ENCODE results near the gene CREB5.

The CREB5 gene

GRCh38 chr7:28718545-28718944 is 306.2 kb downstream of the CREB5 start:
- Histone ChIP-seq H3K27ac (ENCODE audit: low read length, poor library complexity, severe bottlenecking) (no peak overlapping the region), H2BK120ac (ENCODE audit: low read depth, low read length) (no peak overlapping the region), H3K36me3 (ENCODE audit: control insufficient read depth in 1 of 2, insufficient read depth in 2 of 2, low read depth in 1 of 2, low read length in 2 of 2) (peaks cover 29 to 56% of the 10 kb centered on the region in 2 experiments), H4K91ac (ENCODE audit: low read length) (no peak overlapping the region), H3K23ac (ENCODE audit: low read length in 2 of 2) (no peak overlapping the region), H3K27me3 (ENCODE audit: control insufficient read depth in 1 of 2, insufficient read depth in 1 of 2, low read length in 2 of 2) (no peaks in the 10 kb centered on the region), H2BK5ac (ENCODE audit: low read depth, low read length, poor library complexity, severe bottlenecking) (no peak overlapping the region), H3K14ac (ENCODE audit: low read length in 2 of 2) (peak overlapping the region in 1 of 2 experiments; percentile 26), H3K4me3 (ENCODE audit: insufficient read depth in 1 of 2, low read depth in 1 of 2, low read length in 2 of 2) (peak overlapping the region in 1 of 2 experiments; percentile 29), H2BK12ac (ENCODE audit: low read length in 2 of 2) (no peak overlapping the region), H3K4ac (ENCODE audit: low read depth in 1 of 2, low read length in 2 of 2) (no peak overlapping the region), H3K9me3 (ENCODE audit: control insufficient read depth, low read length) (no peaks in the 10 kb centered on the region), H2BK15ac (ENCODE audit: low read depth, poor library complexity, severe bottlenecking) (no peak overlapping the region), H3K18ac (ENCODE audit: low read depth in 1 of 2, low read length in 2 of 2) (no peak overlapping the region), H4K8ac (ENCODE audit: low read length) (no peak overlapping the region), H3K4me2 (ENCODE audit: low read length, poor library complexity, severe bottlenecking) (no peak overlapping the region), H3K4me1 (ENCODE audit: control insufficient read depth, insufficient read depth, low read depth, low read length) (no peaks in the 10 kb centered on the region), H2AK5ac (ENCODE audit: low read length, severe bottlenecking) (no peak overlapping the region), H2AFZ (ENCODE audit: low read depth, low read length) (no peak overlapping the region), H3K9ac (ENCODE audit: low read length) (peak overlapping the region; percentile 73), H3K79me1 (replicated peaks; ENCODE audit: low read length, poor library complexity, severe bottlenecking) (peaks cover 51% of the 10 kb centered on the region)
- no peak for DNase-seq
- 96% methylated on average over 2 of the region's 2 CpGs for WGBS

GRCh38 chr7:28722684-28723083 is 310.4 kb downstream of the CREB5 start:
- Histone ChIP-seq H3K4me3 (ENCODE audit: insufficient read depth in 1 of 2, low read depth in 1 of 2, low read length in 2 of 2) (no peak overlapping the region), H3K4me2 (ENCODE audit: low read length, poor library complexity, severe bottlenecking) (no peak overlapping the region), H3K14ac (ENCODE audit: low read length in 2 of 2) (no peak overlapping the region), H2AFZ (ENCODE audit: low read depth, low read length) (no peak overlapping the region), H3K23ac (ENCODE audit: low read length in 2 of 2) (no peak overlapping the region), H3K9me3 (ENCODE audit: control insufficient read depth, low read length) (no peaks in the 10 kb centered on the region), H3K4ac (ENCODE audit: low read depth in 1 of 2, low read length in 2 of 2) (no peak overlapping the region), H2BK15ac (ENCODE audit: low read depth, poor library complexity, severe bottlenecking) (no peak overlapping the region), H4K8ac (ENCODE audit: low read length) (no peak overlapping the region), H3K4me1 (ENCODE audit: control insufficient read depth, insufficient read depth, low read depth, low read length) (peaks cover 2% of the 10 kb centered on the region), H3K27me3 (ENCODE audit: control insufficient read depth in 1 of 2, insufficient read depth in 1 of 2, low read length in 2 of 2) (no peaks in the 10 kb centered on the region), H2BK5ac (ENCODE audit: low read depth, low read length, poor library complexity, severe bottlenecking) (no peak overlapping the region), H3K27ac (ENCODE audit: low read length, poor library complexity, severe bottlenecking) (no peak overlapping the region), H2BK120ac (ENCODE audit: low read depth, low read length) (no peak overlapping the region), H4K91ac (ENCODE audit: low read length) (no peak overlapping the region), H2BK12ac (ENCODE audit: low read length in 2 of 2) (no peak overlapping the region), H3K36me3 (ENCODE audit: control insufficient read depth in 1 of 2, insufficient read depth in 2 of 2, low read depth in 1 of 2, low read length in 2 of 2) (peaks cover 29 to 68% of the 10 kb centered on the region in 2 experiments), H3K9ac (ENCODE audit: low read length) (no peak overlapping the region), H3K18ac (ENCODE audit: low read depth in 1 of 2, low read length in 2 of 2) (peak overlapping the region in 1 of 2 experiments; percentile 11), H3K79me1 (replicated peaks; ENCODE audit: low read length, poor library complexity, severe bottlenecking) (peaks cover 54% of the 10 kb centered on the region), H2AK5ac (ENCODE audit: low read length, severe bottlenecking) (no peak overlapping the region)
- no peak for DNase-seq
- WGBS, result 75% methylated on average over 4 of the region's 4 CpGs

DNA sequence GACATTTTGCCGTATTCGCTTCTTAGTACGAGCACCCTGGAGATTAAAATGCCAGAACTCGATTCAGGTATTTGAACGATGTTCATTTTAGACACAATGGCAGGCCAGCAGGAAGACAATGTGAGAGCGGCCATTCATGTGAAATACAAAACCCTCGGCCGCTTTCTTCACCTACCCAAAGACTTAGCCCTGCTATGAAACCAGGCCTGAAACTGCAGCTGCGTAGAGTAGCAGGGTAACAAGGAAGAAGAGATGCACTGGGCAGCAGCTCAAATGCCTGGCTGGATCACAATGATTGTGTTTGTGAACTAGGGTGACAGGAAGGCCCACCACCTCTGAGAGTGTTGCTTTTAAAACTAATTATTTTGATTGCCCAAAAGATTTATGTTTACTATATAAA is 311.0 kb downstream of the CREB5 start:
- Histone ChIP-seq H3K18ac (ENCODE audit: low read depth in 1 of 2, low read length in 2 of 2) (no peak overlapping the region), H3K4me2 (ENCODE audit: low read length, poor library complexity, severe bottlenecking) (no peak overlapping the region), H3K27ac (ENCODE audit: low read length, poor library complexity, severe bottlenecking) (no peak overlapping the region), H3K79me1 (replicated peaks; ENCODE audit: low read length, poor library complexity, severe bottlenecking) (peaks cover 54% of the 10 kb centered on the region), H4K8ac (ENCODE audit: low read length) (no peak overlapping the region), H2AK5ac (ENCODE audit: low read length, severe bottlenecking) (no peak overlapping the region), H2BK5ac (ENCODE audit: low read depth, low read length, poor library complexity, severe bottlenecking) (no peak overlapping the region), H4K91ac (ENCODE audit: low read length) (no peak overlapping the region), H3K9me3 (ENCODE audit: control insufficient read depth, low read length) (no peaks in the 10 kb centered on the region), H3K14ac (ENCODE audit: low read length in 2 of 2) (no peak overlapping the region), H2BK12ac (ENCODE audit: low read length in 2 of 2) (no peak overlapping the region), H3K27me3 (ENCODE audit: control insufficient read depth in 1 of 2, insufficient read depth in 1 of 2, low read length in 2 of 2) (no peaks in the 10 kb centered on the region), H2AFZ (ENCODE audit: low read depth, low read length) (no peak overlapping the region), H3K9ac (ENCODE audit: low read length) (no peak overlapping the region), H2BK15ac (ENCODE audit: low read depth, poor library complexity, severe bottlenecking) (no peak overlapping the region), H3K23ac (ENCODE audit: low read length in 2 of 2) (no peak overlapping the region), H3K36me3 (ENCODE audit: control insufficient read depth in 1 of 2, insufficient read depth in 2 of 2, low read depth in 1 of 2, low read length in 2 of 2) (peaks cover 30 to 71% of the 10 kb centered on the region in 2 experiments), H3K4me3 (ENCODE audit: insufficient read depth in 1 of 2, low read depth in 1 of 2, low read length in 2 of 2) (no peak overlapping the region), H2BK120ac (ENCODE audit: low read depth, low read length) (no peak overlapping the region), H3K4me1 (ENCODE audit: control insufficient read depth, insufficient read depth, low read depth, low read length) (peaks cover 2% of the 10 kb centered on the region), H3K4ac (ENCODE audit: low read depth in 1 of 2, low read length in 2 of 2) (no peak overlapping the region)
- WGBS, result 86% methylated on average over 9 of the region's 9 CpGs
- DNase-seq, result no peak

- H2BK120ac ChIP-seq (ENCODE audit: low read depth, low read length), result no peak overlapping the region
- H4K8ac ChIP-seq (ENCODE audit: low read length), result no peak overlapping the region
- H3K18ac ChIP-seq (ENCODE audit: low read depth in 1 of 2, low read length in 2 of 2), result no peak overlapping the region
- H2BK5ac ChIP-seq (ENCODE audit: low read depth, low read length, poor library complexity, severe bottlenecking), result no peak overlapping the region
- H3K4me1 ChIP-seq (ENCODE audit: control insufficient read depth, insufficient read depth, low read depth, low read length), result peaks cover 5% of the 10 kb centered on the region
- H3K4me3 ChIP-seq (ENCODE audit: insufficient read depth in 1 of 2, low read depth in 1 of 2, low read length in 2 of 2), result no peak overlapping the region
- no peaks in the 10 kb centered on the region for H3K9me3 ChIP-seq (ENCODE audit: control insufficient read depth, low read length)
- peaks cover 26 to 64% of the 10 kb centered on the region in 2 experiments for H3K36me3 ChIP-seq (ENCODE audit: control insufficient read depth in 1 of 2, insufficient read depth in 2 of 2, low read depth in 1 of 2, low read length in 2 of 2)
- no peak overlapping the region for H4K91ac ChIP-seq (ENCODE audit: low read length)
- DNase-seq, result no peak
- no peak overlapping the region for H3K14ac ChIP-seq (ENCODE audit: low read length in 2 of 2)
- H3K23ac ChIP-seq (ENCODE audit: low read length in 2 of 2), result no peak overlapping the region
- peaks cover 48% of the 10 kb centered on the region for H3K79me1 ChIP-seq (replicated peaks; ENCODE audit: low read length, poor library complexity, severe bottlenecking)
- no peak overlapping the region for H2BK15ac ChIP-seq (ENCODE audit: low read depth, poor library complexity, severe bottlenecking)
- H2BK12ac ChIP-seq (ENCODE audit: low read length in 2 of 2), result no peak overlapping the region
- no peak overlapping the region for H3K9ac ChIP-seq (ENCODE audit: low read length)
- H2AFZ ChIP-seq (ENCODE audit: low read depth, low read length), result no peak overlapping the region
- H2AK5ac ChIP-seq (ENCODE audit: low read length, severe bottlenecking), result no peak overlapping the region
- no peaks in the 10 kb centered on the region for H3K27me3 ChIP-seq (ENCODE audit: control insufficient read depth in 1 of 2, insufficient read depth in 1 of 2, low read length in 2 of 2)
- no peak overlapping the region for H3K4me2 ChIP-seq (ENCODE audit: low read length, poor library complexity, severe bottlenecking)
- H3K4ac ChIP-seq (ENCODE audit: low read depth in 1 of 2, low read length in 2 of 2), result no peak overlapping the region
- no peak overlapping the region for H3K27ac ChIP-seq (ENCODE audit: low read length, poor library complexity, severe bottlenecking)
- WGBS, result no CpG with 5 or more reads among the region's 1 CpG
These were observed 312.2 kb downstream of the CREB5 start for GRCh38 chr7:28724563-28724962.

All from mesenchymal stem cell (in vitro differentiated cells and primary cell).